ENCODE results near the gene SDC1.

DNA sequence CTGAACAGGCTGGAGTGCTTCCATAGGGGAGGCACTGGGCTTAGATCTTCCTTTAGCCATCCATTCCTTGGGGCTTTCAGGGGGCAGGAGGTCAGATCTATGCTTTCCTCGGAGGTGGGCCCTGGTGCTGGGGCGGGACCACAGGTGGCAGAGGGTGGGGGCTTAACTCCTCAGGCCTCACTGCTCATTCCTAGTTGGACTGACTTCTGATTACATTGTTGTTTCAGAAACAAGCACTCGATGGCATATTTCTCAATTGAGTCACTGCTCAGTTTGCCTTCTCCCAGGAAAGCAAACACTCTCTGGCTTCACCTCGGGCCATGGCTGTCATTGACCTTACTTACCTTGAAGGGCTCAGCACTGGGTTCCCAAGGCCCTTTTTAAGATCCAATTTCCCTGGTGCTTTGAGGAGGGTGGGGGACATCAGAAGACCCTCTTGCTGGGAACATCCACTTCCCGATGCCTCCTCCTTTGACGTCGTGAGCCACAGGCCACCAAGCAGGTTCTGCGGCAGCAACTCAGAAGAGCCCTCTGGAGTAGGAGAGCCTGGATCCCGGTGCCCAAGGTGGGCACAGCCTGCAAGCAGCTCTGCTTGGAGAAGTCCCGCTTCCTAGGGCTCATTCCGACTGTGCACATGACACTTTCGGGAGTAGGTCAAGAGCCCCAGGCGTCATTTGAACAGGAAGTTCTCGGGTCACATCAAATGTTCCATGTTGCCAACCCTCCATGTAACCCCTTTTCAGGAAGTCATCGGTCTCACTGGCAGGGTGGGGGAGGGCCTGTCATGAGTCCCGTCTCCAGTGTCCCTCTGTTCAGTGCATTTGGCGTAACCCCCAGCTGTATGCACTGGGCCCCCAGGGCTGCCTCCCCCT is 40.6 kb downstream of the SDC1 start:
- no peak for TF ChIP-seq CTCF (IDR thresholded peaks at IDR 0.05)
- no peak for TF ChIP-seq ZFX (IDR thresholded peaks at IDR 0.05; ENCODE audit: borderline replicate concordance)

Data from 22Rv1 (cell line).